SK-N-SH treated with all-trans-retinoic acid at 6 μM for 48 hours (cell line): Measurements from ENCODE around the gene ASCC1.

Experiments used
- BACH2 ChIP-seq: fragments of 250-450 bp; sonication (Bioruptor Pico); IDR thresholded peaks from 2 replicates; pipeline ENCODE4 v1.9.0; 2021; ENCODE audit warnings: mild to moderate bottlenecking, borderline replicate concordance
- CSDC2 ChIP-seq: fragments of 250-450 bp; sonication (Bioruptor Pico); IDR thresholded peaks from 2 replicates; pipeline ENCODE4 v1.5.0; 2020; ENCODE audit warnings: mild to moderate bottlenecking, moderate library complexity
- OSR1 ChIP-seq: fragments of 250-450 bp; sonication (Bioruptor Pico); IDR thresholded peaks from 2 replicates; pipeline ENCODE4 v1.8.0; 2022; ENCODE audit warnings: moderate library complexity, mild to moderate bottlenecking, inconsistent platforms
- PPARA ChIP-seq: fragments of 250-450 bp; sonication (Bioruptor Pico); IDR thresholded peaks from 2 replicates; pipeline ENCODE4 v1.5.0; 2020; ENCODE audit warnings: mild to moderate bottlenecking, borderline replicate concordance
- SNAI2 ChIP-seq: fragments of 250-450 bp; sonication (Bioruptor Pico); IDR thresholded peaks from 2 replicates; pipeline ENCODE4 v1.5.0; 2020; ENCODE audit warnings: mild to moderate bottlenecking, moderate library complexity
- TCF4 ChIP-seq: fragments of 250-450 bp; sonication (Bioruptor Pico); IDR thresholded peaks from 2 replicates; pipeline ENCODE4 v1.8.0; 2021; ENCODE audit warnings: mild to moderate bottlenecking, moderate library complexity, borderline replicate concordance
- TOX ChIP-seq: fragments of 250-450 bp; sonication (Bioruptor Pico); IDR thresholded peaks from 2 replicates; pipeline ENCODE4 v1.8.0; 2021; ENCODE audit warnings: mild to moderate bottlenecking, moderate library complexity, borderline replicate concordance
- ZFP30 ChIP-seq: fragments of 450-650 bp; formaldehyde crosslinking; IDR thresholded peaks from 2 replicates; pipeline ENCODE4 v1.5.0; 2022; ENCODE audit warnings: mild to moderate bottlenecking, moderate library complexity
- ZNF565 ChIP-seq: fragments of 450-650 bp; formaldehyde crosslinking; conservative IDR thresholded peaks from 2 replicates; pipeline ENCODE4 v1.5.0; 2020; ENCODE audit warnings: low read depth, mild to moderate bottlenecking, moderate library complexity

DNA sequence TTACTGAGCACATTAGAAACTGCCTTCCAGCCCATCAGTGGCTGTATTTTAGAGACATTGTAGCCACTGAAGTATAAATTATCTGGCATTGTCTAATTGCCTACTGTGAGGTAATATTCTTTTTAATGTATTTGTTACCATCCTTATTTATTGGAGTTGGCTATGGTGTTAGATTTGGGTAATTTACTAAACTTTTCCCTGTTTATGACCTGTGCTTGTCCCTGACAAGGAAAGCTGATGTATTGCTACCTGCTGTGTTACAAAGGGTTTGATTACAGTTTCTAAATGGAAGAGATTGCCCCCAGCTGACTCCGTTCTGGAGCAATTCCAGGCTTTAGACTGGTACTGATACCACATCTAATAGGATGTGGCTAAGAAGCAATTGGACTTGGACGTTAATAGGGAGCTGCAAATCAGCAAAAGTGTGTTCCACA, 12.3 kb upstream of the ASCC1 start:
- TF ChIP-seq TCF4 (CRISPR knock-in tag) (no peak), ZFP30 (CRISPR knock-in tag) (no peak), ZNF565 (CRISPR knock-in tag) (no peak), CSDC2 (CRISPR knock-in tag) (no peak), TOX (no peak), BACH2 (CRISPR knock-in tag) (no peak), SNAI2 (CRISPR knock-in tag) (no peak), OSR1 (CRISPR knock-in tag) (no peak), PPARA (CRISPR knock-in tag) (no peak)
